Kidney (tissue), 14 donors: ENCODE measurements around the gene BAZ2A. TPM values are rescaled to one million over a fixed set of nuclear protein-coding genes. Genes with fewer than 3 reads are reported as not detected.
A peak's percentile ranks its signal among the peaks of the same experiment; 100 is the strongest.

Experiments used
- DNase-seq, 5 donors: peaks; one replicate each; pipeline ENCODE4 v3.0.0-alpha.2; 2013 to 2020
- FAIRE-seq: peaks from 2 replicates; lab custom pipeline; 2012; peaks lifted over from hg19 to GRCh38; lab: Jason Lieb, UNC
- H3K27ac ChIP-seq, 2 donors: one replicate each; pipeline ENCODE4 v1.7.0; 2013; ENCODE audit warnings: low read depth in 2 of 2, low read length in 2 of 2, inconsistent platforms in 1 of 2
- H3K27me3 ChIP-seq: one replicate; pipeline ENCODE4 v1.7.1; 2013; ENCODE audit warnings: low read length, inconsistent platforms; ENCODE audit not compliant: control insufficient read depth, insufficient read depth
- H3K36me3 ChIP-seq, 3 donors: one replicate each; pipeline versions ENCODE4 v1.7.0 to v1.7.1; 2013; ENCODE audit warnings: low read length in 3 of 3, control low read depth in 1 of 3, inconsistent platforms in 1 of 3; ENCODE audit not compliant: insufficient read depth in 3 of 3, control insufficient read depth in 2 of 3
- H3K4me1 ChIP-seq, 3 donors: one replicate each; pipeline versions ENCODE4 v1.7.0 to v1.7.1; 2013; ENCODE audit warnings: low read length in 3 of 3, inconsistent platforms in 1 of 3, low read depth in 1 of 3; ENCODE audit not compliant: control insufficient read depth in 2 of 3, insufficient read depth in 2 of 3
- H3K4me3 ChIP-seq, 3 donors: one replicate each; pipeline versions ENCODE4 v1.7.0 to v1.8.1; 2013; ENCODE audit warnings: low read length in 3 of 3, control low read depth in 1 of 3, inconsistent platforms in 1 of 3
- H3K9ac ChIP-seq, 3 donors: one replicate each; pipeline versions ENCODE4 v1.7.0 to v1.7.1; 2013; ENCODE audit warnings: low read length in 3 of 3, control low read depth in 1 of 3, inconsistent platforms in 1 of 3
- H3K9me3 ChIP-seq, 3 donors: one replicate each; pipeline versions ENCODE4 v1.7.0 to v1.7.1; 2013; ENCODE audit warnings: low read length in 3 of 3, control low read depth in 1 of 3, inconsistent platforms in 1 of 3; ENCODE audit not compliant: control insufficient read depth in 2 of 3, insufficient read depth in 1 of 3
- CTCF ChIP-seq: IDR thresholded peaks from 3 replicates; pipeline ENCODE4 v1.5.1; 2012; ENCODE audit warnings: mild to moderate bottlenecking, moderate library complexity, borderline replicate concordance; ENCODE audit not compliant: insufficient read depth; ENCODE audit errors: extremely low read depth
- intact Hi-C: fragments of 100-400 bp; cut with DNase I; formaldehyde crosslinking; loops from one replicate; pipeline ENCODE4 v1.11.1; 2022
- polyA plus RNA-seq: library from polyadenylated mRNA; stranded (reverse); fragments of 350-450 nt; fragmentation: Illumina TruSeq; extraction: RNeasy Lipid Tissue Mini Kit (QIAGEN cat#74804); gene quantifications from one replicate; pipeline ENCODE4 v1.2.3, GENCODE V29; 2014; ENCODE audit warnings: low read depth, low replicate concordance; ENCODE audit not compliant: insufficient read depth
- total RNA-seq: library from RNA; stranded (reverse); fragmentation: NEBNext Ultra II Directional; extraction: Animal tissue kit (Norgen Biotek cat#: 25700); gene quantifications from one replicate; pipeline ENCODE4 v1.2.1, GENCODE V29; 2021
- donor health status: control.
- donor health status: control.
- donor health status: control.
- donor health status: control.
- donor health status: control.
- donor health status: DM: yes; HTN: yes; CAD: no.
- donor health status: Normal renal cell carcinoma (clear cell type).

Gene BAZ2A
- total and polyA plus RNA-seq, 2 donors from 2014 or later: 10.5 to 98.6 TPM

DNA sequence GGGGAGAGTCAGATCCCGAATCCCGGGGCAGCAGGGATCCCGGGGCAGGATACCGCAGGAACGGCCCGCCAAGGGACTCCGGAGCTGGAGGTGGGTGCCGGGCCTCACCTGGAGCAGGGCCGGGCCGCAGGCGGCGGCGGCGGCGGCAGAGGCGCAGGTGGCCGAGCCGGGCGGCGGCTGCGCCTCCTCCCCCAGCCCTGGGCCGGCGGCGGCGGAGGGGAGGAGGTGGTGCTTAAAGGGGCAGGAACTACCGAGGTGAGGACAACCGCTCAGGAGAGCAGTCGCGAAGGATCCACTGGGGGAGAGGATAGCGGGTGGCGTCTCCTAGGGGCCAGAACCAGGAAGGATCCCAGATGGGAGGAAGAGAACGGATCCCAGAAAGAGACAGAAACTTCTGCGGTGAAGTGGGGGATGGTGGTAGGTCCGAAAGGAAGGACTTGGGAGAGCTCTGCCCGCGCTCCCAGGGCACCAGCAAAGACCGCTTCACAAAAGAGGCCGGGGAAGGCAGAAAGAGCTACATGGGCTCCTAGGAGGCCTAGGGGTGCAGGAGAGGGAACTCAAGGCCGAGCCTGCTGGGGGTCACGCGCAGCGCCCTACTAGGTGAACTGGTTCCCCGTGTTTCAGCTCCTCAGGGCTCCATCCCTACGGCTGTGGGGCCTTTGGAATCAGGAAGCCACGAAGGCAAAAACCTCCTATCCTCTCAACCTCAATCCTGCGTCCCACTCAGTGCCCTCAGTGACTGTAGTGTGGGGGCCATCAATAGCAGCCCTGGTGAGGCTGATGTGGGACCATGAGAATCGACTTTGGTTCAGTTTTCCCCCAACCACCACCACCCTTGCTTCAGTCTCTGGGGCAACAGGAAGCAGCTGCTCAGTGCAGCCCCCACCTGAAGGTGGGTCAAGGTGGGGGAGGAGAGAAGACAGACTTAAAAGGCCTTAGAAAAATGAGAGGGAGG is 5.0 kb upstream of the BAZ2A start:
- DNase-seq: peak; percentile 78 to 92 (median 86)
- H3K27ac ChIP-seq: peak overlapping the region; percentile 89 to 97
- peak overlapping the region; percentile 70 to 89 (median 88) for H3K9ac ChIP-seq
- peak; percentile 25 for TF ChIP-seq CTCF
- peaks cover 12 to 23% (median 18%) of the 10 kb centered on the region in 3 donors for H3K36me3 ChIP-seq
- peak overlapping the region; percentile 76 to 88 (median 83) for H3K4me3 ChIP-seq
- H3K9me3 ChIP-seq: no peaks in the 10 kb centered on the region
- H3K27me3 ChIP-seq: no peaks in the 10 kb centered on the region
- intact Hi-C loops: no loop called here
- no peak for FAIRE-seq
- peaks cover 0 to 43% (median 26%) of the 10 kb centered on the region in 3 donors for H3K4me1 ChIP-seq

GRCh38 chr12:56634242-56634836 is 4.2 kb upstream of the BAZ2A start:
- Histone ChIP-seq H3K4me1 (peaks cover 0 to 43% (median 26%) of the 10 kb centered on the region in 3 donors), H3K4me3 (peak overlapping the region; percentile 67 to 88 (median 83)), H3K9me3 (no peaks in the 10 kb centered on the region), H3K27ac (peak overlapping the region; percentile 89 to 97), H3K9ac (peak overlapping the region; percentile 24 to 89 (median 54)), H3K27me3 (no peaks in the 10 kb centered on the region), H3K36me3 (peaks cover 10 to 17% (median 15%) of the 10 kb centered on the region in 3 donors)
- no peak for TF ChIP-seq CTCF
- no peak for FAIRE-seq
- intact Hi-C loops: no loop called here
- DNase-seq: peak; percentile 71 to 90 (median 86)

DNA sequence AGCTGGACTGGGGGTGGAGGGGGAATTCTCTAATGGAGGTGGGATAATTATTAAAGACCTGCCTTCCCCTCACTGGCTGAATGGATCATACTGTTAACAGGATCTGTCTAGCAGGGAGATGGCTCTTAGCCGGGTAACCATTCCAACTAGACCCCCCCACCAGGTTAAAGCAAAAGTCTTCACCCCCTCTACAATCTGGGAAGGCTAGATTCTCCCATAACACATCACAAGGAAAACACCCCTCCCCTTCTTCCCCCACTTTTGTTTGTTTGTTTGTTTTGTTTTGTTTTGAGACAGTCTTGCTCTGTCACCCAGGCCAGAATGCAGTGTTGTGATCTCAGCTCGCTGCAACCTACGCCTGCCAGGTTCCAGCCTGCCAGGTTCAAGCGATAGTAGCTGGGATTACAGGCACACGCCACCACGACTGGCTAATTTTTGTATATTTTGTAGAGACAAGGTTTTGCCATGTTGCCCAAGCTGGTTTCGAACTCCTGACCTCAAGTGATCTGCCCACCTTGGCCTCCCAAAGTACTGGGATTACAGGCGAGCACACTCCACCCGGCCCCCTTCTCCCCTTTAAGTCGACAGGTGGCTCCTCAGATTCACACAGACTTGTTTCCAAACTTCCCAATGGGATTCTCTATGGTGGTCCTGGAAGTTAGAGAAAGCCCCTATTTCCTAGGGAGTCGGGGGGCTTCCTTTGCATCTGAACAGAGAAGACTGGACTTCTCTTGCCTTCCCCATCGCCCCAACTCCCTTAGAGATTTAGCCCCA is 3.5 kb upstream of the BAZ2A start:
- no peaks in the 10 kb centered on the region for H3K27me3 ChIP-seq
- FAIRE-seq (no peak), DNase-seq (peak in 2 of 5 donors; percentile 14 to 21)
- H3K9me3 ChIP-seq: no peaks in the 10 kb centered on the region
- peak overlapping the region in 2 of 3 donors; percentile 83 to 88 for H3K4me3 ChIP-seq
- TF ChIP-seq CTCF: no peak
- peaks cover 0 to 43% (median 26%) of the 10 kb centered on the region in 3 donors for H3K4me1 ChIP-seq
- H3K9ac ChIP-seq: peak overlapping the region in 1 of 3 donors; percentile 89
- H3K36me3 ChIP-seq: peaks cover 7 to 11% (median 10%) of the 10 kb centered on the region in 3 donors
- intact Hi-C loops: no loop called here
- peak overlapping the region; percentile 89 to 97 for H3K27ac ChIP-seq
